HG02571 (cell line): ENCODE measurements around the gene SLC44A1.

Source experiments
- ATAC-seq: cut with Tn5 transposase; IDR thresholded peaks from one replicate; pipeline ENCODE4 v1.9.1; 2021; ENCODE audit warnings: mild to moderate bottlenecking, moderate library complexity; ENCODE audit not compliant: unreplicated experiment

The SLC44A1 gene

GRCh38 chr9:105244003-105244733 is at the start of gene SLC44A1:
TSS of gene SLC44A1 (plus strand) at chr9:105244651. CDS start at chr9:105244869, 218 bp downstream.
- ATAC-seq = peak; percentile 86

- ATAC-seq = no peak
These were observed 49.2 kb upstream of the SLC44A1 start for GRCh38 chr9:105195259-105195658.

- no peak for ATAC-seq
These were observed 46.4 kb upstream of the SLC44A1 start for GRCh38 chr9:105198023-105198422.

GRCh38 chr9:105198865-105199264 is 45.6 kb upstream of the SLC44A1 start:
- no peak for ATAC-seq

GRCh38 chr9:105204416-105204815 is 40.0 kb upstream of the SLC44A1 start:
- ATAC-seq = no peak

- ATAC-seq = no peak
These were observed 38.5 kb upstream of the SLC44A1 start for GRCh38 chr9:105205787-105206495.

- ATAC-seq = no peak
These were observed 38.0 kb upstream of the SLC44A1 start for GRCh38 chr9:105206496-105206820.

- ATAC-seq = no peak
These were observed 37.4 kb upstream of the SLC44A1 start for GRCh38 chr9:105206821-105207699.

- no peak for ATAC-seq
These were observed 27.8 kb upstream of the SLC44A1 start for GRCh38 chr9:105216440-105217178.

GRCh38 chr9:105218673-105219072 is 25.8 kb upstream of the SLC44A1 start:
- no peak for ATAC-seq

- ATAC-seq = no peak
These were observed 25.1 kb upstream of the SLC44A1 start for GRCh38 chr9:105219291-105219805.

GRCh38 chr9:105220451-105220850 is 24.0 kb upstream of the SLC44A1 start:
- ATAC-seq = no peak

- no peak for ATAC-seq
These were observed 20.8 kb upstream of the SLC44A1 start for GRCh38 chr9:105223544-105224140.

- ATAC-seq = no peak
These were observed 18.4 kb upstream of the SLC44A1 start for GRCh38 chr9:105226055-105226454.

GRCh38 chr9:105232207-105232606 is 12.2 kb upstream of the SLC44A1 start:
- ATAC-seq = no peak

- ATAC-seq = no peak
These were observed 10.6 kb upstream of the SLC44A1 start for GRCh38 chr9:105233873-105234272.

GRCh38 chr9:105236261-105236660 is 8.2 kb upstream of the SLC44A1 start:
- ATAC-seq = no peak

- ATAC-seq = no peak
These were observed 7.2 kb upstream of the SLC44A1 start for GRCh38 chr9:105237246-105237645.

GRCh38 chr9:105238302-105238701 is 6.1 kb upstream of the SLC44A1 start:
- no peak for ATAC-seq

GRCh38 chr9:105241356-105242043 is 3.0 kb upstream of the SLC44A1 start:
- no peak for ATAC-seq
